ENCODE data around the gene PTPN11. TPM values are rescaled to one million over a fixed set of nuclear protein-coding genes. Genes with fewer than 3 reads are reported as not detected.

Gene PTPN11
- total and polyA plus RNA-seq, 4 donors, result 23.3 to 101 (median 44.3) TPM

- 80 to 88% methylated on average over 3 of the region's 3 CpGs for WGBS, 2 donors
Measured at GRCh38 chr12:112420740-112421139, 2.0 kb downstream of the PTPN11 start.

GRCh38 chr12:112421363-112421762 lies 2.6 kb downstream of the PTPN11 start:
- Histone ChIP-seq H3K4me3 (no peak overlapping the region), H3K9me3 (ENCODE audit: control insufficient read depth in 4 of 4, insufficient read depth in 3 of 4, low read length in 3 of 4) (no peaks in the 10 kb centered on the region), H3K4me1 (ENCODE audit: control insufficient read depth in 5 of 5, insufficient read depth in 5 of 5, low read length in 5 of 5) (peaks cover 4 to 18% (median 6%) of the 10 kb centered on the region in 5 donors), H3K9ac (ENCODE audit: insufficient read depth in 1 of 2, low read length in 2 of 2) (no peak overlapping the region), H3K27me3 (ENCODE audit: control insufficient read depth in 3 of 3, insufficient read depth in 3 of 3, low read length in 2 of 3) (no peaks in the 10 kb centered on the region), H3K27ac (ENCODE audit: low read depth in 1 of 2, low read length in 1 of 2) (no peak overlapping the region), H3K36me3 (ENCODE audit: control insufficient read depth in 4 of 4, insufficient read depth in 4 of 4, low read length in 4 of 4) (no peaks in the 10 kb centered on the region)
- no peak for TF ChIP-seq CTCF (IDR thresholded peaks at IDR 0.05; ENCODE audit: control extremely low read depth, extremely low read depth)
- DNase-seq (no peak), ATAC-seq (ENCODE audit: insufficient read depth, low FRiP score) (no peak)
- 94 to 100% methylated on average over 1 of the region's 1 CpG for WGBS, 2 donors

More at GRCh38 chr12:112420740-112421139, 2.0 kb downstream of the PTPN11 start:
- H3K4me1 ChIP-seq (ENCODE audit: control insufficient read depth in 5 of 5, insufficient read depth in 5 of 5, low read length in 5 of 5), result peaks cover 3 to 18% (median 6%) of the 10 kb centered on the region in 5 donors
- H3K9me3 ChIP-seq (ENCODE audit: control insufficient read depth in 4 of 4, insufficient read depth in 3 of 4, low read length in 3 of 4), result no peaks in the 10 kb centered on the region
- TF ChIP-seq CTCF (IDR thresholded peaks at IDR 0.05; ENCODE audit: control extremely low read depth, extremely low read depth), result no peak
- no peak overlapping the region for H3K4me3 ChIP-seq
- ATAC-seq (ENCODE audit: insufficient read depth, low FRiP score) (no peak), DNase-seq (no peak)
- H3K27ac ChIP-seq (ENCODE audit: low read depth in 1 of 2, low read length in 1 of 2), result no peak overlapping the region
- no peak overlapping the region for H3K9ac ChIP-seq (ENCODE audit: insufficient read depth in 1 of 2, low read length in 2 of 2)
- no peaks in the 10 kb centered on the region for H3K27me3 ChIP-seq (ENCODE audit: control insufficient read depth in 3 of 3, insufficient read depth in 3 of 3, low read length in 2 of 3)
- H3K36me3 ChIP-seq (ENCODE audit: control insufficient read depth in 4 of 4, insufficient read depth in 4 of 4, low read length in 4 of 4), result no peaks in the 10 kb centered on the region

- Histone ChIP-seq H3K9me3 (ENCODE audit: control insufficient read depth in 4 of 4, insufficient read depth in 3 of 4, low read length in 3 of 4) (no peaks in the 10 kb centered on the region), H3K4me3 (no peak overlapping the region), H3K9ac (ENCODE audit: insufficient read depth in 1 of 2, low read length in 2 of 2) (no peak overlapping the region), H3K27ac (ENCODE audit: low read depth in 1 of 2, low read length in 1 of 2) (peak overlapping the region in 1 of 2 donors; percentile 51), H3K4me1 (ENCODE audit: control insufficient read depth in 5 of 5, insufficient read depth in 5 of 5, low read length in 5 of 5) (peaks cover 4 to 18% (median 6%) of the 10 kb centered on the region in 5 donors), H3K36me3 (ENCODE audit: control insufficient read depth in 4 of 4, insufficient read depth in 4 of 4, low read length in 4 of 4) (no peaks in the 10 kb centered on the region), H3K27me3 (ENCODE audit: control insufficient read depth in 3 of 3, insufficient read depth in 3 of 3, low read length in 2 of 3) (no peaks in the 10 kb centered on the region)
- WGBS, 2 donors, result 52% methylated on average over 5 of the region's 5 CpGs
- TF ChIP-seq CTCF (IDR thresholded peaks at IDR 0.05; ENCODE audit: control extremely low read depth, extremely low read depth), result no peak
- ATAC-seq (ENCODE audit: insufficient read depth, low FRiP score), result no peak
- no peak for DNase-seq
Measured at GRCh38 chr12:112422531-112422930, 3.8 kb downstream of the PTPN11 start.

- DNase-seq, result no peak
- whole genome bisulfite sequencing, 2 donors, result 93 to 94% methylated on average over 3 of the region's 3 CpGs
- TF ChIP-seq CTCF (IDR thresholded peaks at IDR 0.05; ENCODE audit: control extremely low read depth, extremely low read depth), result no peak
- H3K9ac ChIP-seq (ENCODE audit: insufficient read depth in 1 of 2, low read length in 2 of 2), result no peak overlapping the region
- H3K4me1 ChIP-seq (ENCODE audit: control insufficient read depth in 5 of 5, insufficient read depth in 5 of 5, low read length in 5 of 5), result peaks cover 4 to 20% (median 6%) of the 10 kb centered on the region in 5 donors
- peaks cover 0 to 4% (median 0%) of the 10 kb centered on the region in 4 donors for H3K36me3 ChIP-seq (ENCODE audit: control insufficient read depth in 4 of 4, insufficient read depth in 4 of 4, low read length in 4 of 4)
- no peak for ATAC-seq (ENCODE audit: insufficient read depth, low FRiP score)
- H3K4me3 ChIP-seq, result no peak overlapping the region
- H3K27me3 ChIP-seq (ENCODE audit: control insufficient read depth in 3 of 3, insufficient read depth in 3 of 3, low read length in 2 of 3), result no peaks in the 10 kb centered on the region
- H3K9me3 ChIP-seq (ENCODE audit: control insufficient read depth in 4 of 4, insufficient read depth in 3 of 4, low read length in 3 of 4), result no peaks in the 10 kb centered on the region
- no peak overlapping the region for H3K27ac ChIP-seq (ENCODE audit: low read depth in 1 of 2, low read length in 1 of 2)
Measured at GRCh38 chr12:112424126-112424525, 5.4 kb downstream of the PTPN11 start.

Measured in lung (tissue), 12 donors.